NCI-H2196 (cell line): Measurements from ENCODE around the gene SEPTIN3.
A peak's percentile ranks its signal among the peaks of the same experiment; 100 is the strongest.
"Not testable (repeated sequence)": the region's sequence is repeated elsewhere in the genome, so short reads cannot be mapped to it uniquely, and the experiment has no call there.

Experiments used
- DNase-seq: peaks from one replicate; lab custom pipeline; 2025; ENCODE audit not compliant: unreplicated experiment; lab: John Stamatoyannopoulos, UW

The SEPTIN3 gene

GRCh38 chr22:41939981-41940831, 29.0 kb upstream of the SEPTIN3 start:
- DNase-seq, result peak; percentile 38

- DNase-seq, result peak; percentile 83
These were observed 28.1 kb upstream of the SEPTIN3 start for GRCh38 chr22:41940832-41941765.

- DNase-seq, result no peak
These were observed 25.5 kb upstream of the SEPTIN3 start for GRCh38 chr22:41943661-41944209.

- DNase-seq, result peak; percentile 95
These were observed 22.4 kb upstream of the SEPTIN3 start, which contains the start of gene CENPM for GRCh38 chr22:41946629-41947423. Gene CENPM (minus strand): TSS chr22:41947152. CDS start chr22:41947076, 76 bp downstream.

GRCh38 chr22:41947424-41948080, 21.7 kb upstream of the SEPTIN3 start:
- DNase-seq, result no peak

- DNase-seq, result no peak
These were observed 21.1 kb upstream of the SEPTIN3 start for GRCh38 chr22:41948142-41948541.

DNA sequence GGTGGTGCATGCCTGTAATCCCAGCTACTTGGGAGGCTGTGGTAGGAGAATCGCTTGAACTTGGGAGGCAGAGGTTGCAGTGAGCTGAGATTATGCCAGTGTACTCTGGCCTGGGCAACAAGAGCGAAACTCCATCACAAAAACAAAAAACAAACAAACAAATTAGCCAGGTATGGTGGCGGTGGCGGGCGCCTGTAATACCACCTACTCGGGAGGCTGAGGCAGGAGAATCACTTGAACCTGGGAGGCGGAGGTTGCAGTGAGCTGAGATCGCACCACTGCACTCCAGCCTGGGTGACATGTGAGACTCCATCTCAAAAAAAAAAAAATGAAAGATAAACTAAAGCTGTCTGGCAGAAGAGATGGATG, 20.3 kb upstream of the SEPTIN3 start:
- DNase-seq, result not testable (repeated sequence)

DNA sequence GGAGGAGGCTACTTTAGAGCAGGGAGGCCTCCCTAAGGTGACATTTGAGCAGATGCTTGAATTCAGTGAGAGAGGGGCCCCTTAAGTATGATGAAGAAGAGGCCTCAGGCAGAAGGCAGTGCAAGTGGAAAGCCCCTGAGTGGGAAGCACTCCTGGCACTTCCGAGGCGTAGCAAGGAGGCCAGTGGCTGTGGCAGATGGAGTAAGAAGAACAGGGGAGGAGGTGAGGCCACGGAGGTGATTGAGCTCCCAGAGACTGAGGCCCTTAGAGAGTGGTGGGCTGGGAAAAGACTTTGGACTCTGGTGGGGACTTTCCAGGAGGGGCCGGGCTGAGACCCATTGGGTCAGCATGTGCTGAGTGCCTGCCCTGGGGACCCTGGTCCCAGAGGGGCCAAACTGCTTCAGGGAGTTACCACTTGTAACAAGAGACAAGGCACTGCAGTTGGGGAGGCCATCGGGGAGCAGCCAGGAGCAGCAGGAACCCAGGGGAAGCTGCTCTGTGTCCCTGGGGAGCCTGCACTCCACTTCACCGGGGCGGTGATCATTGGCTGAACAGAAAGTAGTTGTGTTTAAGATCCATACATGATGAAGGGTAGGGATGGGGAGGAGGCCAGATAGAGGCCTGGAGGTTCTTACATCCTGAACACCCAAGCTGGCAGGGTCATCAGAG, 19.8 kb upstream of the SEPTIN3 start:
- no peak for DNase-seq

DNA sequence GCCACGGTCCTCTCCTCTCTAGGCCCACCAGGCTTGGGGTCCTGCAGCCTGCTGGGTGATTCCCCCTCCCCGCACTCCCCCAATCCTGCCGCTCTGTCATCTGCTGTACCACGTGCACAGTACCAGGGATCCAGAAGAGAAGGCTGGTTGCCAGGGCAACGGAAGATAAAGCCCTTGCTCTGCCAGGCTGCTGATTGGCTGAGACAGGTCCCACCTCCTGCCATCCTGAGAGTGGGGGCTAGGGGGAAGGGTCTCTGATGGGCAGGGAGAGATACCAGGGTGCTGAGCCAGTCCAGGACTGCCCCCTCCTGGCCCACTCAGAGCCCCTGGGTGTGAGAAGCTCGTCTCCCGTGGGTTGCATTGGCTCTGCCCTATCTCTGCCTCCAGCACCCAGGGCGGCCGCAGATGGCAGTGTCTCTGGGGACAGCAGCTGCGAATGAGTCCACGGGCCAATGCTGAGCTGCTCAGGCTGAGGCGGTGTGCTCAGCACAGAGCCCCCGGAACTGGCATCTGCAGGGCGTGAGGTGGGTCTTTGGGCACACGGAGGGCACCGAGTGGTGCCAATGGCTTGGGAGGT, 17.3 kb upstream of the SEPTIN3 start, which contains the start of gene SMIM45:
SMIM45 (plus strand) TSS at position 253 of the 577 bp plus-strand sequence.
- DNase-seq, result no peak

- DNase-seq, result no peak
These were observed 16.5 kb upstream of the SEPTIN3 start for GRCh38 chr22:41952713-41953112.

GRCh38 chr22:41957941-41958556, 11.2 kb upstream of the SEPTIN3 start:
- DNase-seq, result no peak

DNA sequence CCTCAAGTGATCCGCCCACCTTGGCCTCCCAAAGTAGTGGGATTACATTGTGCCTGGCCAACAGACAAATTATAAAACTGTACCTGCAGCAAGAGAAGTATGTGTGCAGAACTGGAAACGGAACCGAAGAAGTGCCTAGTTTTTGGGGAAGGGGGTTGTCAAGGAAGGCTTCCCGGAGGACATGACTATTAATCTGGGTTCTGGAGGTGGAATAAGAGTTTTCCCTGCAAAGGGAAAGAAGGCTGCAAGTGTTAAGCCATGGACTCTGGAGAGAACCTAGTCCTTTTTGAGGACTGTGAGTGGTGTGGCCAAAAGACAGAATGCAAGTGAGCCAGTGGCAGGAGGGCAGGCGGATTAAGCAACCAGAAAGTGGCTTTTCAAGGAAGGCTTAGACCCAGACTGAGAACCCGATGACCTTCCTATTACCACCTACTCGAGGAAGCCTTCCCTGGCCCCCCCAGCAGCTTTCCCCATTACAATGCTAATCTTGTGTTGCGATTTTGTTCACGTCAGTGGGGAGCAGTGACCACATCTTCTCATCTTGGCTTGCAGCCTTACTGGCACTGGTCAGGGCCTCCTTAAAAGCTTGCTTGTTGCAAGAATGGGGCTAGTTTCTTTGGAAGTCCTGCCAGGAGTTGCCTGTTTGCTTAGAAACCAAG, 5.7 kb upstream of the SEPTIN3 start:
- DNase-seq, result no peak

DNA sequence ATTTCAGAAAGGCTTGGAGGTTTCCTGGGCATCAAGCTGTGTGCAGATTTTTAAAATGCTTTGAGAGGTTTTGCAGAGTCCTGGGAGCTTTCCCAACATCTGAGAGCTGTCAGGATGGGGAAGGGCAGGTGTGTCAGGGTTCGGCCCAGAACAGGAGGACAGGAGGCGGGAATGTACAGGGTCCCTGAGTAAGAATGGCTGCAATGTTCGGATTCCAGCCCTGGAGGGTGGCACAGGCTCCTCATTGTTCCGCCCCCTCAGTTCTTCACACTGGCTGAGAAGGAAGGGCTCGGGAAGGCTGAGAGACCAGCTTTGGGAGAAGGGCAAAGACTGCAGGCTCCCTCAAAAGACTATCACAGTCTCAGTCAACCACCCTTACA, 5.1 kb upstream of the SEPTIN3 start:
- no peak for DNase-seq

- no peak for DNase-seq
These were observed 3.0 kb upstream of the SEPTIN3 start for GRCh38 chr22:41966225-41966606.

GRCh38 chr22:41966607-41967240, 2.5 kb upstream of the SEPTIN3 start:
- peak; percentile 47 for DNase-seq

DNA sequence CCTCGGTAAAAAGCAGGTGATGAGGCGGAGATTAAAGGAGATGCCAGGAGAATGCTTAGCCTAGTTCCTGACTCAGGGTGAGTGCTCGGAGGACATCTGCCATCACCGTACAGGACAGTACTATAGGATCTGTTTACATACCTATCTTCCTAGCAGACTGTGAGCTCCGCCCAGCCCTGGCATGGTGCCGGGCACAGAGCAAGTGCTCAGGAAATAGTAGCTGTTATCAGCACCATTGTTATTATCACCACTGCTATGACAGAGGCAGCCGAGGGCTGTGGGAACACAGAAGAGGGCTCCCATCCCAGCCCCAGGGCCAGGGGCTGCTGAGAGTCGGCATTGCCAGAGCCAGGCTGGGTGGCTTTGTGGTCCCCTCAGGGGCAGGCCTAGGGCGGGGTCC, 642 bp upstream of the SEPTIN3 start:
- DNase-seq, result peak; percentile 55

DNA sequence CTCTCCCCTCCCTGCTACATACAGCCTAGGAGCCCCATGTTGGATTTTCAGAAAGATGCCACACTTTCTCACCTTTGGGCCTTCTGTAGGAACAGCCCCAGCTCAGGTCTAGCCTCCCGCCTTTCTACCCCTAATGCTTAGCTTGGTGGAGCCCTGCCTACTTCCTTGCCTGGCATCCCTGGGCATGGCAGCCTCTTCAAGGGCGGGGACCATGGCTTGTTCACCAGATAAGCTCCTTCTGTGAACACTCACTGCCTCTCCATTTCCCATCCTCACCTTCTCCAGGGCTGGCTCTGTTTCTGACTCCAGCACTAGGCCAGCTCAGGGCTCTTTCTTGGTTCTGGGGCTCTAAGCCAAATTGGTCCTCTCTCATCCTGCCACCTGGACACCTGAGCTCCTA, 1.4 kb downstream of the SEPTIN3 start:
- DNase-seq, result no peak

GRCh38 chr22:41971431-41971830, 2.2 kb downstream of the SEPTIN3 start:
- DNase-seq, result no peak
